Measurements from ENCODE around the gene SH2D3C.

SH2D3C gene

GRCh38 chr9:127770905-127771569 is 7.4 kb downstream of the SH2D3C start:
- CTCF ChIA-PET: interaction anchor here (0.6 to 1.6 kb wide), 8 partner anchors 12 to 267 kb away, joined by 3 to 12 read pairs (median 4); partner anchors contain the start of gene TOR2A
- Histone ChIP-seq H3K27ac (ENCODE audit: extremely low read depth, low read depth, low read length) (no peak overlapping the region), H3K36me3 (ENCODE audit: control insufficient read depth in 2 of 2, insufficient read depth in 1 of 2, low read length in 2 of 2) (no peaks in the 10 kb centered on the region), H3K4me1 (ENCODE audit: control insufficient read depth, insufficient read depth, low read length) (no peaks in the 10 kb centered on the region), H3K9me3 (ENCODE audit: control insufficient read depth, insufficient read depth, low read depth, low read length) (no peaks in the 10 kb centered on the region), H3K4me3 (ENCODE audit: low read depth, low read length) (peak overlapping the region; percentile 43)
- POLR2A ChIA-PET: interaction anchor here (0.5 to 1.9 kb wide), 16 partner anchors 9 to 1259 kb away, joined by 3 to 10 read pairs (median 4); partner anchors contain the start of genes CDK9, ST6GALNAC4 and TOR2A
- TF ChIP-seq ELK4 (IDR thresholded peaks at IDR 0.05; ENCODE audit: borderline replicate concordance, low read depth, low read length) (no peak), GLIS2 (tag by site-specific recombination; IDR thresholded peaks at IDR 0.05) (peak; percentile 82; the same call in 1 of the 2 replicates), ZNF785 (tag by site-specific recombination; IDR thresholded peaks at IDR 0.05) (no peak), ZFHX2 (tag by site-specific recombination; conservative IDR thresholded peaks at IDR 0.05) (peak; percentile 91), ZNF335 (tag by site-specific recombination; conservative IDR thresholded peaks at IDR 0.05) (peak; percentile 86), EGR2 (tag by site-specific recombination; IDR thresholded peaks at IDR 0.05; ENCODE audit: low read depth) (peak; percentile 89), PBX3 (CRISPR knock-in tag; IDR thresholded peaks at IDR 0.05) (peak; percentile 86; the same call in 1 of the 2 replicates), MYNN (tag by site-specific recombination; IDR thresholded peaks at IDR 0.05; ENCODE audit: borderline replicate concordance) (no peak), ZIC2 (tag by site-specific recombination; IDR thresholded peaks at IDR 0.05) (peak; percentile 83), KLF16 (tag by site-specific recombination; IDR thresholded peaks at IDR 0.05) (peak; percentile 97), ZNF701 (tag by site-specific recombination; IDR thresholded peaks at IDR 0.05) (no peak), PRDM10 (tag by site-specific recombination; IDR thresholded peaks at IDR 0.05) (peak; percentile 78), KLF9 (tag by site-specific recombination; IDR thresholded peaks at IDR 0.05; ENCODE audit: low read depth) (peak; percentile 99), ZNF398 (tag by site-specific recombination; IDR thresholded peaks at IDR 0.05) (no peak), KLF10 (tag by site-specific recombination; IDR thresholded peaks at IDR 0.05) (peak; percentile 98), OSR2 (tag by site-specific recombination; IDR thresholded peaks at IDR 0.05) (peak; percentile 15; the same call in 1 of the 2 replicates), YY2 (tag by site-specific recombination; IDR thresholded peaks at IDR 0.05) (no peak), GLIS1 (tag by site-specific recombination; IDR thresholded peaks at IDR 0.05) (peak; percentile 58), ZBTB10 (tag by site-specific recombination; IDR thresholded peaks at IDR 0.05) (0 out of 2 replicates have a peak, but pooled peaks have one; percentile 20), SP7 (tag by site-specific recombination; IDR thresholded peaks at IDR 0.05) (0 out of 2 replicates have a peak, but pooled peaks have one; percentile 43), SP3 (tag by site-specific recombination; IDR thresholded peaks at IDR 0.05) (peak; percentile 98), ZBTB20 (tag by site-specific recombination; IDR thresholded peaks at IDR 0.05) (0 out of 2 replicates have a peak, but pooled peaks have one; percentile 18), SP2 (tag by site-specific recombination; IDR thresholded peaks at IDR 0.05) (peak; percentile 95), PATZ1 (tag by site-specific recombination; IDR thresholded peaks at IDR 0.05) (peak; percentile 90), ZEB2 (tag by site-specific recombination; IDR thresholded peaks at IDR 0.05) (peak; percentile 73; the same call in 1 of the 2 replicates)

Measured in HEK293 (cell line).